Neural progenitor cell (in vitro differentiated cells): ENCODE measurements around the gene ELMO1.

Source experiments
- EZH2phosphoT487 ChIP-seq: fragments of 200-600 bp; sonication (generic); IDR thresholded peaks from 2 replicates; pipeline ENCODE4 v1.6.1; 2017; ENCODE audit warnings: antibody characterized with exemption
- TF ChIP-seq, protein P1 (sequence below): fragments of 200-600 bp; sonication (generic); IDR thresholded peaks from 2 replicates; pipeline ENCODE4 v1.5.1; 2017; ENCODE audit warnings: antibody characterized with exemption, mild to moderate bottlenecking

DNA sequence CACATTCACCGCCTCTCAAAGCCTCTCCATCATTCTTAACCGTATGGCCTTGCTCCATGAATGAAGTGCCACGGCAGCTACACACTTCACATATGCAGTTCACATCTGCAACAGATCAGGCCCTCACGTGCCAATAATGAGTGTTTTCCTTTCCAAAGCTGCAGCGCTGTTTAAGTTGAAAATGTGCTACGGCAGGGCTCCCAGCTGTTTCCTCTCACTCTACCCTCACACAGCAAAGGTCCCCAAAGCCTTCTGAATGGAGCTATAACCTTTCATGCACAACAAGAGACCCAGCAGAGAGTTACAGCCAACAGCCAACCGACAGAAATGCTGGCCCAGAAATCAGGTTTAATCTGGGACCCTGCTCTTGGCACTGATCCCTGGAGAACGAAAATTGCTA, 236.1 kb downstream of the ELMO1 start:
- TF ChIP-seq, protein P1, sequence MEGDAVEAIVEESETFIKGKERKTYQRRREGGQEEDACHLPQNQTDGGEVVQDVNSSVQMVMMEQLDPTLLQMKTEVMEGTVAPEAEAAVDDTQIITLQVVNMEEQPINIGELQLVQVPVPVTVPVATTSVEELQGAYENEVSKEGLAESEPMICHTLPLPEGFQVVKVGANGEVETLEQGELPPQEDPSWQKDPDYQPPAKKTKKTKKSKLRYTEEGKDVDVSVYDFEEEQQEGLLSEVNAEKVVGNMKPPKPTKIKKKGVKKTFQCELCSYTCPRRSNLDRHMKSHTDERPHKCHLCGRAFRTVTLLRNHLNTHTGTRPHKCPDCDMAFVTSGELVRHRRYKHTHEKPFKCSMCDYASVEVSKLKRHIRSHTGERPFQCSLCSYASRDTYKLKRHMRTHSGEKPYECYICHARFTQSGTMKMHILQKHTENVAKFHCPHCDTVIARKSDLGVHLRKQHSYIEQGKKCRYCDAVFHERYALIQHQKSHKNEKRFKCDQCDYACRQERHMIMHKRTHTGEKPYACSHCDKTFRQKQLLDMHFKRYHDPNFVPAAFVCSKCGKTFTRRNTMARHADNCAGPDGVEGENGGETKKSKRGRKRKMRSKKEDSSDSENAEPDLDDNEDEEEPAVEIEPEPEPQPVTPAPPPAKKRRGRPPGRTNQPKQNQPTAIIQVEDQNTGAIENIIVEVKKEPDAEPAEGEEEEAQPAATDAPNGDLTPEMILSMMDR, result no peak
- TF ChIP-seq EZH2phosphoT487, result no peak
